ENCODE measurements around the gene WDR20.
"Not testable (repeated sequence)": the region's sequence is repeated elsewhere in the genome, so short reads cannot be mapped to it uniquely, and the experiment has no call there.

Gene WDR20

DNA sequence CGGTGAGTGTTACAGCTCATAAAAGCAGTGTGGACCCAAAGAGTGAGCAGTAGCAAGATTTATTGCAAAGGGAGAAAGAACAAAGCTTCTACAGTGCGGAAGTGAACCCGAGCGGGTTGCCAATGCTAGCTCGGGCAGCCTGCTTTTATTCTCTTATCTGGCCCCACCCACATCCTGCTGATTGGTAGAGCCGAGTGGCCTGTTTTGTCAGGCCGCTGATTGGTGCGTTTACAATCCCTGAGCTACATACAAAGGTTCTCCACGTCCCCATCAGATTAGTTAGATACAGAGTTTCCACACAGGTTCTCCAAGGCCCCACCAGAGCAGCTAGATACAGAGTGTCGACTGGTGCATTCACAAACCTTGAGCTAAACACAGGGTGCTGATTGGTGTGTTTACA lies 5.0 kb upstream of the WDR20 start:
- not testable (repeated sequence) for DNase-seq

DNA sequence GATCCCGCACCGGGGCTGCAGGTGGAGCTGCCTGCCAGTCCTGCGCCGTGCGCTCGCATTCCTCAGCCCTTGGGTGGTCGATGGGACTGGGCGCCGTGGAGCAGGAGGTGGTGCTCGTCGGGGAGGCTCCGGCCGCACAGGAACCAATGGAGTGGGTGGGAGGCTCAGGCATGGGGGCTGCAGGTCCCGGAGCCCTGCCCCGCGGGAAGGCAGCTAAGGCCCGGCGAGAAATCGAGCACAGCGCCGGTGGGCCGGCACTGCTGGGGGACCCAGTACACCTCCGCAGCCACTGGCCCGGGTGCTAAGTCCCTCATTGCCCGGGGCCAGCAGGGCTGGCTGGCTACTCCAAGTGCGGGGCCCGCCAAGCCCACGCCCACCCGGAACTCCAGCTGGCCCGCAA lies 4.2 kb upstream of the WDR20 start:
- DNase-seq = not testable (repeated sequence)

DNA sequence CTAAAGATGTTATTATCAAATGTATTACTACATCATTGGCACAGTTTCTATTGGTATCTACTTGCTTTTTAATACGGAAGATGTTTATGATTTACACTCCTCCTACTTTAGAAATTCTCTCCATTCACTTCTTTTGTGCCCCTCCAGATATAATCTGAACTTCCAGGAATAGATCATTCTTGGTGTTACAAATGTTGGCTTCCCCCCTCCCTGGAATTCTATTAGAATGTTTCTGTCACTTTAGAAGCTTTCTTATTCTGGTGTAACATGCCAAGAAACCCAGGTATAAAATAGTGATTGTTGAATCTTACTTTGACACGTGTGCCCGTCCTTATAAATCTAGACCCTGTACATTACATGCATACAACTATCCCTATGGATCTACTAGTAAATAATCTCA lies 1.2 kb upstream of the WDR20 start:
- no peak for DNase-seq

DNA sequence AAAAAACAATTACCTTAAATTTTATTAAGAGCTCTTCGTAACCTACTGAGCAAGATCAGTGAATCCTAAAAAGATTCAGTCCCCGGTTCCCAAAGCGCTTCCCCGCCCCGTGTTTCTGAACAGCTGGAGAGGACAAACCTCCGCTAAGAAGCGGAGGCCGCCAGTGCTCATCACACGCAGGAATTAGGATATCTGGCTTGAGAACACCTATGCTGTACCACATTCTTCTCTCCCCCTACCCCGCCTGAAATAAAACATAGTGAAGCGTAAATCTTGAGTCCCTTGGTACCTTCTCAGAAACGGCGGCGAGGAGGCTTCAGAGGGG lies 774 bp upstream of the WDR20 start:
- no peak for DNase-seq

DNA sequence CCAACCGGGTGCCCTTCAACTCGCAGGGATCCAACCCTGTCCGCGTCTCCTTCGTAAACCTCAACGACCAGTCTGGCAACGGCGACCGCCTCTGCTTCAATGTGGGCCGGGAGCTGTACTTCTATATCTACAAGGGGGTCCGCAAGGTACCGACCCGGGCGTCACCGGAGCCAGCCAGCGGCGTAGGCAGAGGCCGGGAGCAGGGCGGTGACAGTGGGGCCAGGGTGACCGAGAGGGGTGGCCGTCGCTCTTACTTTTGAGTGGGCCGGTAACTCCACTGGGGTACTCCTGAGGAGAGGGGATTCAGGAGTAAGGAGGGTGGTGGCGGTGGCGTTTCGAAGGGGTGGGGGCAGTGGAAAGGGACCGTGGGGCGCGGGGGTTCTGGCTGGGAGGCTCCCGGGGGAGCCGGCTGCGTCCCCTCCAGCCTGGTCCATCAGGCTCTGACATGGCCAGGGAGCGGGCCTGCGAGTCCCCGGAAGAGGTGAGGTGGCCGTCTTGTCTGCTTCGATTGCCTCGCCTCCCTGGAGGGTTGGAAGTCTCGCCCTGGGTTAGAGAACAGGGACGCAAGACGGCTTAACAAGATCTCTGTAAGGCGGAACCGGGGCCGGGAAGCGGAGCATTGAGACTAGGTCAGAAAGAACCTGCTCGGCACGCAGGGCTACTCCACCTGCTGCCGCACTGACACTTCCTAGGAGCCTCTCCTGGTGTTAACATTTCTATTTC lies 491 bp downstream of the WDR20 start:
- no peak for DNase-seq

DNA sequence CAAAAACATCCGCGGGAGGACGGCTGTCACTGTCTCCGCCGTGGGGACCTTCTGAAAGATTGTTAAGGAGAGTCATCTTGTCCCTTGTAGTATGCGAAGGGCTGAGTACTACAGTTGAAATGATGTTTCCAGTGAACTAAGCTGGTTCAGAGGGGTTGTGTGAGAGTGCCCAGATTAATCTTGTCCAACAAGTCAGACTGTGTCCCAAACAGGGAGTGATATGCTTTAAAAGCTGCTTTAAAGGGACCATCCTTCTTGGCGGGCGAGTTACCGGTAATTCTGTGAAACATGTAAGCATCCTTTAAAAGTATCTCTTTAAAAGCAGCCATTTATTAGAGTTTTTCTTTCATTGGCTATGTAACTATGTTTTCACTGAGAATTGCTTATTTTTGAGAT lies 1.1 kb downstream of the WDR20 start:
- DNase-seq = no peak

DNA sequence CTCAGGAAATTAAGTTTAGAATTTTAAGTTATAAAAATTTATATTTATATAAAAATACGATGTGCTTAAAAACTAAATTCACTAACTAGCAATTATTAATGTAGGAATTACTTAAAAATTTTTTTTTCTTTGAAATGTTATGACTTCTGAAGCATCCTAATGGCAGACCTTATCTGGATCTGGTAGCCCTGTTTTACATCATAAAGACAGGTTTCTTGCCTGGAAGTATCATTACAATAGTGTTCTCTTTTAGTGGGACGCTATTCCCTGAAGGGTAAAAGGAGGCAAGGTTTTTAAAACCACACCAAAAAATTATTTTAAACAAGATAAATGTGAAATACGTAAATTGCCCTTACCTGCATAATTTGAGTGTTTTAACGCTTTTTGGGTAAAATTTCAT lies 2.1 kb downstream of the WDR20 start:
- DNase-seq = no peak

DNA sequence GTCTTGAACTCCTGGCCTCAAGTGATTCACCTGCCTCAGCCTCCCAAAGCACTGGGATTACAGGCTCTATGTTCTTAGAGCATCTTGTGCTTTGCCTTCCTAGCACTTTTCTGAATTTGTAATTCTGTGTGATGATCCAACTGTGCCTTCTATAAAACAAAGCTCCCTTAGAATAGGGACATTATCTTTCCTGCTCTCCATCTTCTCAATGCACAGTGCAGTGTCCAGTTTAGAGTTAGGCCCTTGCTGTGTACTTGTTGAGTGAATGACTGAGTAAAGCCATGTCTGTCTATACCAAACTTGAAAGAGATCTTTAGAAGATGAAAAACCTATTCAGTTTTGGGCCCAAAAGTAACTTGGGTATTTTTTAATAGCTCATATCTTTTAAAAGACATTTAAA lies 5.2 kb downstream of the WDR20 start:
- no peak for DNase-seq

DNA sequence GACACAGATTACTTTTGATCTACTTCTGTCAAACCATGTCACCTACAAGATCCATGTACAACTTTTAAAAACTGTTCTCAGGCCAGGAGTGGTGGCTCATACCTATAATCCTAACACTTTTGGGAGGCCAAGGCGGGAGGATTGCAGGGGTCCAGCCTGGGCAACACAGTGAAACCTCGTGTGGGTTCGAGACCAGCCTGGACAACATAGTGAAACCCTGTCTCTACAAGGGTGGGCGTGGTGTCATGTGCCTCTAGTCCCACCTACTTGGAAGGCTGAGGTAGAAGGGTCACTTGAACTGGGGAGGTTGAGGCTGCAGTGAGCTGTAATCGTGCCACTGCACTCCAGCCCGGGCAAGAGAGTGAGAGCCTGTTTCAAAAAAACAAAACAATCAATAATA lies 5.7 kb downstream of the WDR20 start:
- no peak for DNase-seq

DNA sequence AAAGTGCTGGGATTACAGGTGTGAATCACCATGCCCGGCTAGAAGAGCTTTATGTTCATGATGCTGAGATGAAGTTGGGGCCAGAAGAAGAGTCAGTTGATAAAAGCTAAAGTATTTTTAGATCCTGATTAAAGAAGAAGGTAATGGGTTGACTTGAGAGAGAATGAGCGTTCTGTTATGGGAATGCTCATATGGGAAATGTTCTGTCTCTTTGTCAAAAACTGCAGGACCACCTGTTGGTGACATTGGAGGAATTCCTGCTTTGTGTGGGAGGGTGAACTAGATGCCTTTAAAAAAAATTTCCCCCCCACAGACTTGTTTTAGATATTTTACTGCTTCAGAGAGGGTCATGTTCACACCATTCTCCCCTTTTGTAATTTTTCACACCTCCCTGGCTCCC lies 6.7 kb downstream of the WDR20 start:
- no peak for DNase-seq

DNA sequence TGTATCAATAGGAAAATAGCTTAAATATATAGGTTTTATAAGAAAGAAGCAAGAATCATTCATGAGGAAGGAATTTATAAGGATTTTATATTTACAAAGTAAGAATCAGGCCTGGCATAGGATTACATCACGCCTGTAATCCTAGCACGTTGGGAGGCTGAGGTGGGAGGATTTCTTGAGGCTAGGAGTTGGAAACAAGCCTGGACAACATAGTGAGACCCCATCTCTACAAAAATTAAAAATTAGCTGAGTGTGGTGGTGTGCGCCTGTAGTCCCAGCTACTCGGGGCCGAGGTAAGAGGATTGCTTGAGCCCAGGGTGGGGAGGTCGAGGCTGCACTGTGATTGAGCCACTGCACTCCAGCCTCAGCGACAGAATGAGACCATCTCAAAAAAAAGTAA lies 10.4 kb downstream of the WDR20 start:
- DNase-seq = no peak

DNA sequence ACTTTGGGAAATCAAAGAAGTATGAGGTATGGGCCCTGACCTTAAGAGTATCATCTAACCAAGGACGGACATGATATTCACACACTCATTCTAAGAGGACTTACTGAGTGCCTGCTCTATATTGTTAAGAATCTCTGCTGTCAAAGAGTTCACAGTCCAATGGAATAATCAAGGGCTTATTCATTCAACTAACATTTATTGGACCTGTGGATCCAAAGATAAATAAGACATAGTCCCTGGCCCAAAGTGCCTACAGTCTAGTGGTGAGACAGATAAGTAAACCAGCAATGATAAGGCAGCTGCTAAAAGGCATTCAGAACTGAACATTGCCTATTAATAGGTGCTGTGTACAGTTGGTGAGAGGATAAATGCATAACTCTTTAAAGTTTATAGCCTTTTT lies 11.0 kb downstream of the WDR20 start:
- no peak for DNase-seq

DNA sequence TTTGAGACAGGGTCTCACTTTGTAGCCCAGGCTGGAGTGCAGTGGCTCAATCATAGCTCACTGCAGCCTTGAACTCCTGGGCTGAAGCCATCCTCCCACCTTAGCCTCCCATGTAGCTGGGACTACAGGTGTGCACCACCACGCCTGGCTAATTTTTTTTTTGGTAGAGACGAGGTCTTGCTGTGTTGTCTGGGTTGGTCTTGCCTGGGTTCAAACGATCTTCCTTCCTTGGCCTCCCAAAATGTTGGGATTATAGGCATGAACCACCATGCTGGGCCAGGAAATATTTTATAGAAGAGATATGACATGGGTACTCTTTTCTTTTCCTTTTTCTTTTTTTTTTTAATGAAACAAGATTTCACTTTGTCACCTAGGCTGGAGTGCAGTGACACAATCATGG lies 11.7 kb downstream of the WDR20 start:
- not testable (repeated sequence) for DNase-seq

DNA sequence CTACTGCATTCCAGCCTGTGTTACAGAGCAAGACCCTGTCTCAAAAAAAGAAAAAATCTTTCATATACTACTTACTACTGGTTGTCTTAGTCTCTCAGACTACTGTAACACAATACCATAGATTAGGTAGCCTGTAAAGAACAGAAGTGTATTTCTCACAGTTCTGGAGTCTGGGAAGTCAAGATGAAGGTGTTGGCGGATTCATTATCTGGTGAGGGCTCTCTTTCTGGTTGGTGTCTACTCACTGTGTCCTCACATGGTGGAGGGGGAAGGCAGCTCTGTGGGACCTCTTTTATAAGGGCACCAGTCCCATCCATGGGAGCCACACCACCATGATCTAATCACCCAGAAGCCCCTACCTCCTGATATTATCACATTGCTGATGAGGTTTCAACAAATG lies 14.4 kb downstream of the WDR20 start:
- no peak for DNase-seq

DNA sequence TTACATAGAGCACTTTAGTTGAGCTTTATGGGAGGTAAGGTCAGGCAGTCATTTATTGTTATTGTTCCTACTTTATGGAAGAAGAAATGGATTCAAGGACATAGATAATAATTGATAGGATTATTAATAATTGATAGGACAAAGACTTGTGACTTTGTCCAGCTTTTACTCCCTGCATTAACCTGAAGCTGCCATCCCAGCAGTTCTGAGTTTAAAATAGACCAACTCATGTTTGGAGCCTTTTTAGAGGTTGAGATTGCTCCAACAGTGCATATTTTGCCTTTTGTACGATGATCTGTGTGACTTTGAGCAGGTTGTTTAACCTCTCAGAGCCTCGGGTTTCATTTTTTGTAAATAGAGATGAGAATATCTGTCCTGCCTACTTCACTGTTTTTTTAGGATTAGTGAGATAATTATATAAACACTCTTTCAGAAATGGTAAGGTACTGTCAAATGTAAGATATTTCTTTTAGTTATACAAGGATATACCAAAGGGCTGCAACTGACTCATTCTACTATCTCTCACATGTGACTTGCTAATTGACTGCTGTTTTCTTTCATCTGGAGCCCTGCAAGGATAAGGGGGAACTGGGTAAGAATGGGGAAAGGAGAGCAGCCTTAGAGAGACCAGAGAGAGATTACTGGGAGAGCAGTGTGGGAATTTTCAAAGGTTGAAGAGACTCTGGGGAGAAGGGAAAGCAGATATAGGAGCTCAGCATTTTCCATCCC lies 15.3 kb downstream of the WDR20 start:
- no peak for DNase-seq

DNA sequence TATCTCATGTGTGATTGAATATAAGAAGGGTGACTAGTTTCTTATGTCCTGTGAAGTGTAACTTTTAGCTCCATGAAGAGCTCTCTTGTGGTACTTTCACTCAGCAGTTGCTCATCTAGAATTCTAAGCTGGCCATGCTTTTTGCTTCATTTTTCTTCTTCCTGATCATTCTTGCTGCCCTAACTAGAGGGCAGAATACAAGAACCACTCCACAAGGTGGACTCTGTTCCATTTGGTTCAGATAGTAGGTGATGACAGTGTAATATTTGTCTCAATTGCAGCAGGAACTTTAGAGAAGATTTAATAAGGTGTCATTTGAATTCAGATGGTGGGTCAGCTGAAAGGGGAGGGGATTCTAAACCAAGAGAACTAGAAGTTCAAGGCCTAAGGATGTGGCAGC lies 17.6 kb downstream of the WDR20 start:
- no peak for DNase-seq

DNA sequence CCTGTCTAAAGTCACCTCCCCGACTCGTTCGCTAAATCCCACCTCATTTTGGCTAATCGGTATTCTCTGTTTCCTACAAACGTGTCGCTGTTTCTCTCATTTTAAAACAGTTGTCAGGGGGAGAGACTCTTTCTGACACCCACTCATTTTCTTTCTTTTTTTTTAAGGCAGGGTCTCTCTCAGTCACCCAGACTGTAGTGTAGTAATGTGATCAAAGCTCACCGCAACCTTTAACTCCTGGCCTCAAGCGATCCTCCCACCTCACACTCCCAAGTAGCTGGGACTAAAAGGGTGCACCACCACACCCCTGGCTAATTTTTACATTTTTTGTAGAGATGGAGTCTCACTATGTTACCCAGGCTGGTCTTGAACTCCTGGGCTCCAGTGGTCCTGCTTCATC lies 19.1 kb downstream of the WDR20 start:
- no peak for DNase-seq

DNA sequence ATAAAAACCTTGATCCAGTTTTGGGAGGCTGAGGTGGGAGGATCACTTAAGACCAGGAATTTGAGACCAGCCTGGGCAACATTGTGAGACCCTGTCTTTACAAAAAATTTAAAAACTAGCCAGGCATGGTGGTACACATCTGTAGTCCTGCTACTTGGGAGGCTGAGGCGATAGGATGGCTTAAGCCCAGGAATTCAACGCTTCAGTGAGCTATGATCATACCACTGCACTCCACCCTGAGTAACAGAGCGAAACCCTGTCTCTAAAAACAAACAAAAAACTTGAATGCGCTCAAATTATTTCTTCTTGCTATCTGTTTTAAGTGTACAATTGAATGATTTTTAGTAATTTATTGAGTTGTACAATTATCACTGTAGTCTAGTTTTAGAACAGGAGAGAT lies 20.1 kb downstream of the WDR20 start:
- DNase-seq = no peak

DNA sequence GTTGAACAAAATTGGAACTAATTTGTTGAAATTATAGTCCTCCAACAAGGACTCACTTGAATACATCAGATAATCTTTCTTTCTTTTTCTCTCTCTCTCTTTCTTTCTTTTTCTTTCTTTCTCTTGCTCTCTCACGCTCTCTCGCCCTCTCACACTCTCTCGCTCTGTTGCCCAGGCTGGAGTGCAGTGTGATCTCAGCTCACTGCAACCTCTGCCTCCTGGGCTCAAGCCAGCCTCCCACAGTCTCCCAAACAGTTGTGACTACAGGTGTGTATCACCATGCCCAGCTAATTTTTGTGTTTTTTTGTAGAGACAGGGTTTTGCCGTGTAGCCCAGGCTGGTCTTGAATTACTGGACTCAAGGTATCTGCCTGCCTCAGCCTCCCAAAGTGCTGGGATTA lies 22.8 kb downstream of the WDR20 start:
- no peak for DNase-seq

DNA sequence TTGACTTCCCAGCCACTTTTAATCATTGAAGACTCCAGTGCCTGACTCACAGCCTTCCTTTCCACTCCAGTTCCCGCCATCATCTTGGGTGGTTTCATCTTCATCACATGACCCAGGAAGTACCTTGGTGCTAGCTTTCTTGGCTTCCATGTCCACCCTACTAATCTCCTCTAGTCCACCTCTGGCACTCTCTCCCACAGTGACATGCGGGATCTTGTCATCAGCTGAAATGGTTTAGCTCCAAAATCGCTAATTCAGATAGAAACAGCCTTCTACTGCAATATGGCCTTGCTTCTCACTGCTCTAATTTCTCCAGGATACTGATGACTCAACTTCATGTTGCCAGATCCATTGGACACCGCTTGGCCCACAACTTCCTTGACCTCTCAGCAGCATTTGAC lies 24.5 kb downstream of the WDR20 start:
- DNase-seq = no peak

DNA sequence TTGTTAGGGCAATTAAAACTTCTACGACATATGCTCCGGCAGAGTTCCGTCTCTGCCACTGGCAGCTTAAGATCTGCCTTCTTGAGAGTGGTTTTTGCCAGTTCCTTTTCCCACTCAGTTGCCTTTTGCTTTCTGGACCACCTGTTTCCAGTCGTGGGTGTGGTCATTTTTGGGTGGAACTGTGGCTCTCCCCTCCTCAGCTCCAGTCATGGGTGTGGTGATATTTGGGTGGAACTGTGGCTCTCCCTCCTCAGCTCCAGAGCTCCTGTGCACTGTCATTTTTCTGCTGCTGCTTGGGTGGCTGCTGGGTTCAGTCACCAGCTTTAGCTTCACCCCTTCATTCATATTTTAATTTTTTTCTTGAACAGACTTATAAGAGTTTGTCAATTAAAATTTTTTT lies 25.3 kb downstream of the WDR20 start:
- no peak for DNase-seq

DNA sequence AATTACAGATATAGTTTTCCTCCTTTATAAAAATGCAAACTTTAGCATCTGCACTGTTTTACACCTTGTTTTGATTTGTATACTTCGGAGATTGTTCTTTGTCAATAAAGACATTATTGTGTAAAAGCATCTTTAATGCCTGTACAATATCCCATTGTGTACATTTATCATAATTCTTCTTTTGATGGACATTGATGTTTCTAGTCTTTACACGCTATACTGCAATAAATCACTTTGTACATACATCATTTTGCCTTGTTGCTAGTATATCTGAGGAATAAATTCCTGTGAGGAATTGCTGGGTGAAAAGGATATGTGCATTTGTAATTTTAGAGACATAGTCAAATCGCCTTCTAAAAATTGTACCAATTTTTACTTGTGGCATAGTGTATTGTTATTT lies 30.4 kb downstream of the WDR20 start:
- no peak for DNase-seq

DNA sequence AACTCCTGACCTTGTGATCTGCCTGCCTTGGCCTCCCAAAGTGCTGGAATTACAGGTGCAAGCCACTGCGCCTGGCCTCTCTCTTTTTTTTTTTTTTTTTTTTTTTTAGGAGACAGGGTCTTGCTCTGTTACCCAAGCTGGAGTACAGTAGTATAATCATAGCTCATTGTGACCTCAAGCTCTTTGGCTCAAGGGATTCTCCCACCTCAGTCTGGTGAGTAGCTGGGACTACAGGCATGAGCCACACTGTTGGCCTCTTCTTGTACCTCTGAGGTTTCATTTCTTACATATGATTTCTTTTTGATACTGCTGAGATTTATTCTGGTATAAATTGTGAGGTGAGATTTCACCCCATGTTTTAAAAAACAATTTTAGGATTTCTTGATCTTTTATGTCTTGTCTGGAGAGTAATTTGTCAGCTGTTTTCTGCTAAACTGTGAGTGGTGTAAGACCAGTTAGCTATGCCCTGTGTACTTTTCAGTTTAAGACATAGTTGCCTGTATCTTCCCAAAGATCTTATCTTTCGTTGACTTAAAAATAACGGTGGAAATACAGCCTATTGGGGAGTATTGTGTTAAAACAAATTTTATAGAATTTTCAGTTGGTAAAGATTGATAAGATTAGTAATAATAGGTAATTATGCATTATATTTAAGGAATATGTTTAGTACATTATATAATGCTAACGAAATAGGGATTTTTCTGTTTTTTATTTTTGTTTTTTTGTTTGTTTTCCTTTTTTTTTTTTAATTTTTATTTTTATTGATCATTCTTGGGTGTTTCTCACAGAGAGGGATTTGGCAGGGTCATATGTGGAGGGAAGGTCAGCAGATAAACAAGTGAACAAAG lies 31.7 kb downstream of the WDR20 start:
- no peak for DNase-seq

DNA sequence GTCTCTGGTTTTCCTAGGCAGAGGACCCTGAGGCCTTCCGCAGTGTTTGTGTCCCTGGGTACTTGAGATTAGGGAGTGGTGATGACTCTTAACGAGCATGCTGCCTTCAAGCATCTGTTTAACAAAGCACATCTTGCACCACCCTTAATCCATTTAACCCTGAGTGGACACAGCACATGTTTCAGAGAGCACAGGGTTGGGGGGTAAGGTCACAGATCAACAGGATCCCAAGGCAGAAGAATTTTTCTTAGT lies 32.2 kb downstream of the WDR20 start:
- DNase-seq = not testable (repeated sequence)

All from NCI-H1930 (cell line).